ENCODE data around the gene ARHGAP40. TPM values are rescaled to one million over a fixed set of nuclear protein-coding genes. Genes with fewer than 3 reads are reported as not detected.

The ARHGAP40 gene
- total and polyA plus RNA-seq, 2 donors (not counting 1 experiment from before 2014, with no cell fraction given): not detected

DNA sequence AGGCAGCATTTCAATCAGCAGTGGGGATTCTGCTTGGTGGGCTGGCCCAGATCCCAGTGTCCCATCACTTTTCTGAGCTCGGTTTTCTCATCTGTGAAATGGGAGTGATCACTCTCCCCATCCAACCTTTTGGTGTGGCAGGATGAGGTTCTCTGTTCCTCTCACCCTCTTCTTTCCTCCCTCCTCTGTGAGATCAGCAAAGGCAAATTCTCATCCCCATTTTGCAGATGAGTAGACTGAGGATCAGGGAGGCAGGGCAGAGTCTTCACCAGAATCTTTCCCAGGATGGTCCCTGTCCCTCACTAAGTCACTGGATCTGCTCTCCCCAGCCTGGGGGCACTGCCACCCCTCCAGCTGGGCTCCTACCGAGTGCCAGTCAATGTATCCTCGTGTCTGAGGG is 62.1 kb downstream of the ARHGAP40 start:
- H3K79me2 ChIP-seq (ENCODE audit: control insufficient read depth, insufficient read depth, low read length): no peaks in the 10 kb centered on the region
- H3K27ac ChIP-seq (ENCODE audit: insufficient read depth, low read length): no peak overlapping the region
- no peaks in the 10 kb centered on the region for H4K20me1 ChIP-seq (ENCODE audit: control insufficient read depth, extremely low read depth, insufficient read depth, low read length)
- DNase-seq (ENCODE audit: low read depth in 2 of 2): no peak
- H3K4me3 ChIP-seq (replicated peaks in 1 of 4; ENCODE audit: control extremely low read depth in 1 of 4, insufficient read depth in 1 of 4, low read depth in 3 of 4, low read length in 4 of 4): no peak overlapping the region
- no peaks in the 10 kb centered on the region for H3K27me3 ChIP-seq (ENCODE audit: control insufficient read depth, insufficient read depth, low read length)
- no peaks in the 10 kb centered on the region for H3K36me3 ChIP-seq (ENCODE audit: control insufficient read depth, insufficient read depth, low read length)
- H3K4me2 ChIP-seq (ENCODE audit: extremely low read depth, insufficient read depth, low read length): no peak overlapping the region
- TF ChIP-seq, protein P1, sequence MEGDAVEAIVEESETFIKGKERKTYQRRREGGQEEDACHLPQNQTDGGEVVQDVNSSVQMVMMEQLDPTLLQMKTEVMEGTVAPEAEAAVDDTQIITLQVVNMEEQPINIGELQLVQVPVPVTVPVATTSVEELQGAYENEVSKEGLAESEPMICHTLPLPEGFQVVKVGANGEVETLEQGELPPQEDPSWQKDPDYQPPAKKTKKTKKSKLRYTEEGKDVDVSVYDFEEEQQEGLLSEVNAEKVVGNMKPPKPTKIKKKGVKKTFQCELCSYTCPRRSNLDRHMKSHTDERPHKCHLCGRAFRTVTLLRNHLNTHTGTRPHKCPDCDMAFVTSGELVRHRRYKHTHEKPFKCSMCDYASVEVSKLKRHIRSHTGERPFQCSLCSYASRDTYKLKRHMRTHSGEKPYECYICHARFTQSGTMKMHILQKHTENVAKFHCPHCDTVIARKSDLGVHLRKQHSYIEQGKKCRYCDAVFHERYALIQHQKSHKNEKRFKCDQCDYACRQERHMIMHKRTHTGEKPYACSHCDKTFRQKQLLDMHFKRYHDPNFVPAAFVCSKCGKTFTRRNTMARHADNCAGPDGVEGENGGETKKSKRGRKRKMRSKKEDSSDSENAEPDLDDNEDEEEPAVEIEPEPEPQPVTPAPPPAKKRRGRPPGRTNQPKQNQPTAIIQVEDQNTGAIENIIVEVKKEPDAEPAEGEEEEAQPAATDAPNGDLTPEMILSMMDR (conservative IDR thresholded peaks at IDR 0.05 in 1 of 2, IDR thresholded peaks at IDR 0.05 in 1 of 2; ENCODE audit: low read depth in 1 of 2, low read length in 2 of 2): no peak
- TF ChIP-seq EZH2 (IDR thresholded peaks at IDR 0.05; ENCODE audit: low read length, missing control alignments): no peak
- H3K4me1 ChIP-seq (ENCODE audit: control insufficient read depth, extremely low read depth, insufficient read depth, low read length): no peaks in the 10 kb centered on the region
- no peaks in the 10 kb centered on the region for H3K9me3 ChIP-seq (ENCODE audit: control insufficient read depth, insufficient read depth, low read depth, low read length)
- no peak overlapping the region for H3K9ac ChIP-seq (ENCODE audit: insufficient read depth, low read length)
- no peak overlapping the region for H2AFZ ChIP-seq (ENCODE audit: low read length)

DNA sequence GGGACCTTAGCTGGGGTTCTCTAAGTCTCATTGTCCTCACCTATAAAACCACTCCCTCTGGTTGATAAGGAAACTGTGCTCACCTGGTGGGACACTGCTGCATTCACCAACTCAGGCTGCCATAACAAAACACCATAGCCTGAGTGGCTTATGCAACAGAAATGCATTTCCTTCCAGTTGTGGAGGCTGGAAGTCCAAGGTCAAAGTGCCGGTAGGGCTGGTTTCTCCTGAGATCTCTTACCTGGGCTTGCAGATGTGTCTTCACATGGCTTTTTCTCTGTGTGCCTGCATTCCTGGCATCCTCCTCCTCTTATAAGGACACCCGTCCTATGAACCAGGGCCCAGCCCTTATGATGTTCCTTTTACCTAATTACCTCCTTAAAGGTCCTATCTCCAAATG is 62.7 kb downstream of the ARHGAP40 start:
- H3K4me1 ChIP-seq (ENCODE audit: control insufficient read depth, extremely low read depth, insufficient read depth, low read length): no peaks in the 10 kb centered on the region
- no peaks in the 10 kb centered on the region for H3K27me3 ChIP-seq (ENCODE audit: control insufficient read depth, insufficient read depth, low read length)
- H3K36me3 ChIP-seq (ENCODE audit: control insufficient read depth, insufficient read depth, low read length): no peaks in the 10 kb centered on the region
- no peak overlapping the region for H2AFZ ChIP-seq (ENCODE audit: low read length)
- DNase-seq (ENCODE audit: low read depth in 2 of 2): no peak
- TF ChIP-seq, protein P1 (conservative IDR thresholded peaks at IDR 0.05 in 1 of 2, IDR thresholded peaks at IDR 0.05 in 1 of 2; ENCODE audit: low read depth in 1 of 2, low read length in 2 of 2): no peak
- TF ChIP-seq EZH2 (IDR thresholded peaks at IDR 0.05; ENCODE audit: low read length, missing control alignments): no peak
- no peak overlapping the region for H3K27ac ChIP-seq (ENCODE audit: insufficient read depth, low read length)
- H3K9ac ChIP-seq (ENCODE audit: insufficient read depth, low read length): no peak overlapping the region
- no peak overlapping the region for H3K4me2 ChIP-seq (ENCODE audit: extremely low read depth, insufficient read depth, low read length)
- no peaks in the 10 kb centered on the region for H3K9me3 ChIP-seq (ENCODE audit: control insufficient read depth, insufficient read depth, low read depth, low read length)
- H3K79me2 ChIP-seq (ENCODE audit: control insufficient read depth, insufficient read depth, low read length): no peaks in the 10 kb centered on the region
- H4K20me1 ChIP-seq (ENCODE audit: control insufficient read depth, extremely low read depth, insufficient read depth, low read length): no peaks in the 10 kb centered on the region
- no peak overlapping the region for H3K4me3 ChIP-seq (replicated peaks in 1 of 4; ENCODE audit: control extremely low read depth in 1 of 4, insufficient read depth in 1 of 4, low read depth in 3 of 4, low read length in 4 of 4)

DNA sequence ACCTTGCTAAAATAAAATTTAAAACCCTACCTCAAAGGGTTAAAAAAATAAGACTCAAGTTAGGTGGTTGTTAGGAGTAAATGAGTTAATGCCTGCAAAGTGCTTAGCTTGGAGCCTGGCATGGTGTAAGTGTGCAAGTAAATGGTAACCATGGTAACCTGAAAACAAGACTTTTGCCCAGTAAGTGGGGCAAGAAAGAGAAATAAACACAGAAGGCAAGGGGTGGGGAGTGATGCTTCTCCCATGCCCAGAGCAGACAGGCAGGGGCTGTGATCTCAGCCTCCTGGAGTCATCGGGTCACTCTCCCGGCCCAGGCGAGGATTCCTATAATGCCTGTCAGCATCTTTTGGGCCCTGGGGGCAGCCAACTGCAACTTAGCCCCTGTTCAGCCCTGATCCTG is 63.5 kb downstream of the ARHGAP40 start:
- H3K9me3 ChIP-seq (ENCODE audit: control insufficient read depth, insufficient read depth, low read depth, low read length): no peaks in the 10 kb centered on the region
- no peaks in the 10 kb centered on the region for H3K36me3 ChIP-seq (ENCODE audit: control insufficient read depth, insufficient read depth, low read length)
- H3K79me2 ChIP-seq (ENCODE audit: control insufficient read depth, insufficient read depth, low read length): no peaks in the 10 kb centered on the region
- no peak overlapping the region for H3K27ac ChIP-seq (ENCODE audit: insufficient read depth, low read length)
- H3K27me3 ChIP-seq (ENCODE audit: control insufficient read depth, insufficient read depth, low read length): no peaks in the 10 kb centered on the region
- H3K4me1 ChIP-seq (ENCODE audit: control insufficient read depth, extremely low read depth, insufficient read depth, low read length): no peaks in the 10 kb centered on the region
- H3K9ac ChIP-seq (ENCODE audit: insufficient read depth, low read length): no peak overlapping the region
- no peak overlapping the region for H3K4me3 ChIP-seq (replicated peaks in 1 of 4; ENCODE audit: control extremely low read depth in 1 of 4, insufficient read depth in 1 of 4, low read depth in 3 of 4, low read length in 4 of 4)
- no peaks in the 10 kb centered on the region for H4K20me1 ChIP-seq (ENCODE audit: control insufficient read depth, extremely low read depth, insufficient read depth, low read length)
- TF ChIP-seq, protein P1 (conservative IDR thresholded peaks at IDR 0.05 in 1 of 2, IDR thresholded peaks at IDR 0.05 in 1 of 2; ENCODE audit: low read depth in 1 of 2, low read length in 2 of 2): no peak
- TF ChIP-seq EZH2 (IDR thresholded peaks at IDR 0.05; ENCODE audit: low read length, missing control alignments): no peak
- H2AFZ ChIP-seq (ENCODE audit: low read length): no peak overlapping the region
- DNase-seq (ENCODE audit: low read depth in 2 of 2): no peak
- no peak overlapping the region for H3K4me2 ChIP-seq (ENCODE audit: extremely low read depth, insufficient read depth, low read length)
